Measurements from ENCODE around the gene TOGARAM2. TPM values are rescaled to one million over a fixed set of nuclear protein-coding genes. Genes with fewer than 3 reads are reported as not detected.

Gene TOGARAM2
- total RNA-seq, 1 donor = 0.43 TPM

DNA sequence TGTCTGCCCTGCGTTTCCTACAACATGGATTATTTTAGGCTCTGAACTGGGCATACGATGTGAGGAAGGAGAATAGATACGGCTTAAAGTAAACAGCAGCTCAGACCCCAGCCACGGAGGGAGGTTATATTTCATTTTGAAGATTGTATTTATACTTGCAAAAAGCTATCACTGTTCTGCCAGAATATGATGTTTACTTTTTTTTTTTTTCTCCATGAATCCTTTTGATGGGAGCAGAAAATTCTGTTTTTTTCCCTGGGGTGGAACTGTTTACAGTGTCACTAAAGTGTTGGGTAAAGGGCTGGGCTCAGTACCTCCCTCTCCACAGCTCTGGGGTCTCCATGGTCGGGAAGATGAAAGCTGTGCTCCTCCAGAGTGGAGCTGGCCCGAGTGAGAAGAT lies 80.1 kb downstream of the TOGARAM2 start:
- TF ChIP-seq, protein P1, sequence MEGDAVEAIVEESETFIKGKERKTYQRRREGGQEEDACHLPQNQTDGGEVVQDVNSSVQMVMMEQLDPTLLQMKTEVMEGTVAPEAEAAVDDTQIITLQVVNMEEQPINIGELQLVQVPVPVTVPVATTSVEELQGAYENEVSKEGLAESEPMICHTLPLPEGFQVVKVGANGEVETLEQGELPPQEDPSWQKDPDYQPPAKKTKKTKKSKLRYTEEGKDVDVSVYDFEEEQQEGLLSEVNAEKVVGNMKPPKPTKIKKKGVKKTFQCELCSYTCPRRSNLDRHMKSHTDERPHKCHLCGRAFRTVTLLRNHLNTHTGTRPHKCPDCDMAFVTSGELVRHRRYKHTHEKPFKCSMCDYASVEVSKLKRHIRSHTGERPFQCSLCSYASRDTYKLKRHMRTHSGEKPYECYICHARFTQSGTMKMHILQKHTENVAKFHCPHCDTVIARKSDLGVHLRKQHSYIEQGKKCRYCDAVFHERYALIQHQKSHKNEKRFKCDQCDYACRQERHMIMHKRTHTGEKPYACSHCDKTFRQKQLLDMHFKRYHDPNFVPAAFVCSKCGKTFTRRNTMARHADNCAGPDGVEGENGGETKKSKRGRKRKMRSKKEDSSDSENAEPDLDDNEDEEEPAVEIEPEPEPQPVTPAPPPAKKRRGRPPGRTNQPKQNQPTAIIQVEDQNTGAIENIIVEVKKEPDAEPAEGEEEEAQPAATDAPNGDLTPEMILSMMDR (IDR thresholded peaks at IDR 0.05; ENCODE audit: insufficient read depth, low read depth, low read length) = no peak
- H3K4me3 ChIP-seq (ENCODE audit: low read depth, low read length) = no peak overlapping the region
- DNase-seq (ENCODE audit: low read depth) = no peak

- no peak overlapping the region for H3K4me3 ChIP-seq (ENCODE audit: low read depth, low read length)
- no peak for DNase-seq (ENCODE audit: low read depth)
- TF ChIP-seq, protein P1 (IDR thresholded peaks at IDR 0.05; ENCODE audit: insufficient read depth, low read depth, low read length) = no peak
Measured at GRCh38 chr2:29061616-29062015, 80.5 kb downstream of the TOGARAM2 start.

DNA sequence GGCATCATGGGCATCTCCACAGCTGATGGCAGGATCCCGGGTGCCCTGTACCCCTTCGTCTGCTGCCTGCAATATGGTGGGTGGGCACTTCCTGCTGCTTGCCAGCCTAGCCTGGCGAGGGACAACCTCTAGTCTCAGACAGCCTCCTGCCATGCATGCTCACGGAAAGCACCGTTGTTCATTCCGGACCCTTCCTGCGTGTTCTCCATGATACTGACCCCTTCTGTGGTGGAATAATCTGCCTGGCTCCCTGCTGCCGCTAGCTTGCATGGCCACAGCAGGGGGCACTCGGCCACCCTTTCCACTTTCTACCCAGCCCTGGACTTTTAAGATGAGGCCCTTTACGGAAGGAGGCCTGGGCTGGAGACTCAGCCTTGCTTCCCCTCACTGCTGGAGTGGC lies 81.3 kb downstream of the TOGARAM2 start:
- TF ChIP-seq, protein P1 (IDR thresholded peaks at IDR 0.05; ENCODE audit: insufficient read depth, low read depth, low read length) = no peak
- DNase-seq (ENCODE audit: low read depth) = no peak
- H3K4me3 ChIP-seq (ENCODE audit: low read depth, low read length) = no peak overlapping the region

DNA sequence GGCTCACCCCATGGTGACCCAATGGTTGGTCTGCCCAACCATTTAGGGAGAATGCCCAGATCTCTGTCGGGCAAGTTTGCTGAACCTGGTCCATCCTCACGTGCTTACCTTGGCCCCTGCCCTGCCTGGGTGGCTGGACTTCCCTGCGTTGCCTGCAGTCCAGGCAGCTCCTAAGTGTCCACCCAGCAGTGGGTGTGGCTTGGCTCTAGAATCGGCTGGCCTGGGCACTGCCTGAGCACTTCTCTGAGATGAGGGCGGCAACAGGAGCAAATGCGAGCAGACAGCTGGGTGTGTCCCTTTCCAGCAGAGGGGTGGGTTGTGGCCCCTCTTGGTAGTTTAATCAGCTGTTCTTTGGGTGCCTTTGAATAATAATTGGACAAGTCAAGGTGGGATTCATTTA lies 82.0 kb downstream of the TOGARAM2 start:
- H3K4me3 ChIP-seq (ENCODE audit: low read depth, low read length) = no peak overlapping the region
- TF ChIP-seq, protein P1 (IDR thresholded peaks at IDR 0.05; ENCODE audit: insufficient read depth, low read depth, low read length) = no peak
- no peak for DNase-seq (ENCODE audit: low read depth)

DNA sequence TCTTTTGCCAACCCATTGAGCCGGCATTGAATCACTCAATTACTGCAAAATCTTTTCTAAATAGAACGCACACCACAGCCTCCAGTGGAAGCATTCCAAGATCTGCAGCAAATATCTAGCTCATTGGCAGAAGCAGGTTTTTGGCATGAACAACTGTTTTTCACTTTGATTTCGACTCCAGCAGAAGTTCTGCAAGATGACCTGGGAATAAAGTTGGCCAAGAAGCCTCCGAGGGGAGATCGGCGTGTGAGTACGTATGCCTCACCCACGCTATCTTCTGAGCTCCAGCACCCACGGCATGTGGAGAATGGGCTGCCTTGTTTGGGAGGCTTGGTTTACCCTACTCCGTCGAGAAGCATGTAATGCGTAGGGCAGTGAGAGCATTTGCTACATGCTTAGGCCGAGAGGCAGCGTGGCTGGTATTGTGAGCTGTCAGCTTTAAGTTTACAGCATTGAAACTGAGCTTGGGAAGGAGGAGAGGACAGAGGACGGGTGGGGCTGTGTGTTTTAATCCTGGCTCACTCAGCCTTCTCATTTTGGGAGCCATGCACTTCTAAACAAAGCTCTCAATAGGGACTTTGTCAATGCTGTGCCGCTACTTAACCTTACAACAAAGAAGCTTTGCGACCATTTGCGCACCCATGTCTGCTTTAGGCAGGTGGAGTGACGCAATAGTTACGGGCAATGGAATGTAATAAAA lies 82.7 kb downstream of the TOGARAM2 start:
- peak; percentile 37 for DNase-seq (ENCODE audit: low read depth)
- no peak overlapping the region for H3K4me3 ChIP-seq (ENCODE audit: low read depth, low read length)
- TF ChIP-seq, protein P1 (IDR thresholded peaks at IDR 0.05; ENCODE audit: insufficient read depth, low read depth, low read length) = no peak

DNA sequence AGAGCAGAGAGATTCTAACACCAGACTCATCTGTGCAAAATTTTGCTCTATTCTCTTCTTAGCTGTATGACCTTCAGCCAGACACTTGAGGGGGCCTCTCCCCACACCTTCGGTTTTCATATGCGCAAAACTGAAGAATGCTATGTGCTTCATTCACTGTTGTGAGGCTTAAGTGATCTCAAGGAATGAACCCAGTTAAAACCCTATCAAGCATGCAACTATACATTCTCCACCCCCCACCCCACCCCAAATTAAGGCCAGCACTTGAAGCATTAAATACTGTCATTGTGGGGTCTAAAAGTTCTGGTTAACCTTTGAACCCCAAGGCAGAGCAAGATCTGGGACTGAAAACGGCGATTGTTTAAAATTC lies 83.2 kb downstream of the TOGARAM2 start:
- no peak for DNase-seq (ENCODE audit: low read depth)
- TF ChIP-seq, protein P1 (IDR thresholded peaks at IDR 0.05; ENCODE audit: insufficient read depth, low read depth, low read length) = no peak
- no peak overlapping the region for H3K4me3 ChIP-seq (ENCODE audit: low read depth, low read length)

GRCh38 chr2:29064746-29065067 lies 83.6 kb downstream of the TOGARAM2 start:
- no peak for DNase-seq (ENCODE audit: low read depth)
- TF ChIP-seq, protein P1 (IDR thresholded peaks at IDR 0.05; ENCODE audit: insufficient read depth, low read depth, low read length) = no peak
- H3K4me3 ChIP-seq (ENCODE audit: low read depth, low read length) = no peak overlapping the region
